Stimulated activated CD8-positive, alpha-beta memory T cell treated with anti-CD3 and anti-CD28 coated beads, Interleukin-15, amount 100 ng/mL, for 4 hours (primary cell): ENCODE measurements around the gene FAM168A.

ENCODE experiments used
- DNase-seq, 2 donors: peaks; one replicate each; pipeline ENCODE4 v3.0.0-alpha.2; 2020; ENCODE audit warnings: low read depth in 2 of 2

The FAM168A gene, protein sequence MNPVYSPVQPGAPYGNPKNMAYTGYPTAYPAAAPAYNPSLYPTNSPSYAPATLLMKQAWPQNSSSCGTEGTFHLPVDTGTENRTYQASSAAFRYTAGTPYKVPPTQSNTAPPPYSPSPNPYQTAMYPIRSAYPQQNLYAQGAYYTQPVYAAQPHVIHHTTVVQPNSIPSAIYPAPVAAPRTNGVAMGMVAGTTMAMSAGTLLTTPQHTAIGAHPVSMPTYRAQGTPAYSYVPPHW

DNA sequence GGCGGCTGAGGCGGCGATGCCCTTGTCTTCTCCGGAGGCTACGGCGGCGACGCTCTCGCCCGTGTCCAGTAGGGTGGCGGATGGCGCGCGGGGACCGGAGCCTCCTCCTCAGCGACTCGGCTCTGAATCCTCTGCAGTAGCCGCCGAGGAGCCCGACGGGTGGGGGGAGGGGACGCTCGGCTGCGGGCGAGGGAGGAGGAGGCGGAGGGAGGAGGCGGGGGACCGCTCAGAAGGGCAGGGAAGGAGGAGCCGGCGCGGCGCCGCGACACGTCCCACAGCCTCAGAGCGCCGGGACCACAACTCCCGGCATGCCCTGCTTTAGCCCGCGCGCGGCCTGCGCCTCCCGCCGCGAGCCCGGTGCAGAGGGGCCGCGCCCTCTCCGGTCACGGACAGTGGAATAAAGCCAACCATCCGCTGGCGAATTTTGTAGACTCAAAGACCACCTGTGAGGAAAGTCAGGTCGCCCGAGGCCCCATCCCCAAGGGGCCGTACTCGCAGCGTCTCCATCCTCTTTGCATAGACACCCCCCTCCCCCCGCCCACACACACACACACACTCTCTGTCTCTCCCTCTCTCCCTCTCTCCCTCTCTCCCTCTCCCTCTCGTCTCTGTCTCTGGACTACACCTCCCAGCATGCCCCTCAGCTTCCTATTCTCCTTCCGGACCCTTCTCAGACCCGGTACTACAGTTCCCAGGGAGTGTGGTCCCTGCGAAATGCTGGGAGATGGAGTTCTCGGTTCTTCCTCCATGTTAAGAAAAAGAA is at the start of gene FAM168A:
Gene FAM168A (minus strand): TSS at position 157 of the 763 bp plus-strand sequence. CDS start 129,638 bp downstream, outside the sequence.
- DNase-seq: peak; percentile 85 to 89

- DNase-seq: peak; percentile 82 to 90
Measured at GRCh38 chr11:73647459-73648100, 49.7 kb upstream of the FAM168A start.

DNA sequence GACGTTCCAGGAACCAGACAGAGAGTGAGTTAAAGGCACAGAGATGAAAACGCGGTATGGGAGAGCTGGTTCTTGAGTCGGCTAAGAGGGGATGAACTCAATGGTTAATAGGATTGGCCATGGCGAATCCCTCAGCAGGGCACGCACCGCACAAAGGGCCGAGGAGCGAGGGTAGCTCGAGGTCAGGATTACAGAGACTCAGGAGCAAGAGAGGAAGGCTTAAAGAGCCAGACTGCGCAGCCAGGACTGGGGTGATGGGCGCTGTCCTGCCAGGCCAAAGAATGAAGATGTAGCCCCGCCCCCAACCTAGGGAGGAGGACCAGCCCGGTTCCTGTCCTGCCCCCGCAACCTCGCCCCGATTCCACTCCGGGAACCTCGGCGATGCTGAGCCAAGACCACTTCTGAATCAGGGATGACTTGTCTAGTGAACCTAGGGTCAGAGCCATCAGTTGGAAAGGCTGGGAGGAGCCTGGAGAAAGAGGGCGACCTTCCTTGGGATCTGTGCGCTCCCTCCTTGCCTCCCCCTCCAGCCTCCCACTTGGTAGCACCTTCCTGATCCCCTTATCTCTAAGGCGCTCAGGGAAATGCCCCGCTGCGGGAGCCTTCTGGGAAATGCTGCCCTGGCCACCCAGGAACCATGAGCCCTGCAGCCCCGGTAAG is 48.2 kb upstream of the FAM168A start, which contains the start of gene PLEKHB1:
Gene PLEKHB1 (plus strand): TSS at position 610 of the 660 bp plus-strand sequence. CDS start 28 bp downstream, at position 638.
- no peak for DNase-seq

GRCh38 chr11:73645121-73645969 is 47.4 kb upstream of the FAM168A start:
- DNase-seq: no peak

DNA sequence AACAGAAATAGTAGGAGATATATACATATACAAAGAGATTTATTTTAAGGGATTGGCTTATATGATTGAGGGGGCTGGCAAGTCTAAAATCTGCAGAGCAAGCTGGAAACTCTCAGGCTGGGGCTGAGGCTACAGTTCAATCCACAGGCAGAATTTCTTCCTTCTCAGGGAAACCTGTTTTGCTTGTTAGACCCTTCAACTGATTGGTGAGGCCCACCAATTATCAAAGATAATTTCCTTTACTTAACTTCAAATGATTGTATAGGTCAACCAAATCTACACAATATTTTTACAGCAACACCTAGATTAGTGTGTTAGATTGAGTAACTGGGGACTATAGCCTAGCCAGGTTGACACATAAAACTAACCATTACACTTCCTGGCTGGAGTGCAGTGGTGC is 43.8 kb upstream of the FAM168A start:
- DNase-seq: no peak

DNA sequence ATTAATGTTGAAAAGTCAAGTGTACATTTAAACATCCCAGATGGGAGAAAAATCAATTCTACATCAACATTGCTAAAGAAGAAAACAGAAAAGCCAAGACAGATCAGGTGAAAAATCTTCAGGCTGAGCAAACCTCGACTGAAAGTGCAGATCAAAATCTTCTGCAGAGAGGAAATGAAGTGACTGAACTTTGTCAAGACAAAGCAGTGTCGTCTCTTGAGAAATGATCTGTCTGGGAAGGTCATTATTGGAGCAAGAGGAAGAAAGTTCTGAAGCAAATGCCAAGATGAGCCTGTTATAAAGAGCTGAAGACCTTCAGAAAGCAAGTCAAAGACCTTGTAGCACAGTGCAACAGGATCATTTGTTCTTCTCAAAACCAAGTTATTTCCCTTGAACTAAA is 42.7 kb upstream of the FAM168A start:
- no peak for DNase-seq

- no peak for DNase-seq
Measured at GRCh38 chr11:73637012-73637411, 39.1 kb upstream of the FAM168A start.

- no peak for DNase-seq
Measured at GRCh38 chr11:73636249-73636648, 38.3 kb upstream of the FAM168A start.

- DNase-seq: no peak
Measured at GRCh38 chr11:73635721-73636120, 37.8 kb upstream of the FAM168A start.

DNA sequence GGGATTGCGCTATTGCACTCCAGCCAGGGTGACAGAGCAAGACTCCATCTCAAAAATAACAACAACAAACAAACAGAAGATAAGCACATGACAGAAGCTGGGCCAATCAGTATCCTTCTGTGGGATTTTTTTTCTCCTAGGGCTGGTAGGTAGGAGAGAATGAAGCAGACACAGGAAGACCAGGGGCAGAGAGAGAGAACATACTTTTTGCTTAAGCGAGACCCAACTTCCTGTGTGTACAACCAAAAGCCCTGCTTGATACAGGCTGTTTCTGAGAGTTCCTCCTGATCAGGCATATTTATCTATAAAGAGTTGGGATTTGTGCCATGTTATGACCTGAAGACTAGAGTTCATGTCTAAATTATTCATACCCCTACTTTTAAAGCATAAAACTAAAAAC is 36.1 kb upstream of the FAM168A start:
- no peak for DNase-seq

DNA sequence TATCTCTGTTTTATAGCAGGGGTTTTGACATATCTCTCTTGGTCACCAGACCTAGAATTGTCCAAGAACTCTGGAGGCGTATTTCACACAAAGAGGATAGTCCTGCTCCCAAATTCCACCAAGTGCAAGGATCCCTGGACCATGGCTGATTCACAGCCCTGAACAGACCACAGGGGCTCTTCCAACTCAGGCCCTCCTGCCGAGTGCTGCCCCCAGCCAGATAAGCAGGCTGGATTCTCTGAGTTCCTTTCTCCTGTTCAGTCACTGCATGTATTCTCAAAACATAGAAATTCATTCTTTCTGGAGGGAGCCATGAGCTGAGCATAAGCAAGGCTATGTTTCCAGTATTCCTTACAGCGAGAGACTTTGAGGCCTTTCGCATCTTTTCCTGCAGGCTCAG is 35.1 kb upstream of the FAM168A start:
- no peak for DNase-seq

GRCh38 chr11:73629907-73630306 is 32.0 kb upstream of the FAM168A start:
- no peak for DNase-seq

DNA sequence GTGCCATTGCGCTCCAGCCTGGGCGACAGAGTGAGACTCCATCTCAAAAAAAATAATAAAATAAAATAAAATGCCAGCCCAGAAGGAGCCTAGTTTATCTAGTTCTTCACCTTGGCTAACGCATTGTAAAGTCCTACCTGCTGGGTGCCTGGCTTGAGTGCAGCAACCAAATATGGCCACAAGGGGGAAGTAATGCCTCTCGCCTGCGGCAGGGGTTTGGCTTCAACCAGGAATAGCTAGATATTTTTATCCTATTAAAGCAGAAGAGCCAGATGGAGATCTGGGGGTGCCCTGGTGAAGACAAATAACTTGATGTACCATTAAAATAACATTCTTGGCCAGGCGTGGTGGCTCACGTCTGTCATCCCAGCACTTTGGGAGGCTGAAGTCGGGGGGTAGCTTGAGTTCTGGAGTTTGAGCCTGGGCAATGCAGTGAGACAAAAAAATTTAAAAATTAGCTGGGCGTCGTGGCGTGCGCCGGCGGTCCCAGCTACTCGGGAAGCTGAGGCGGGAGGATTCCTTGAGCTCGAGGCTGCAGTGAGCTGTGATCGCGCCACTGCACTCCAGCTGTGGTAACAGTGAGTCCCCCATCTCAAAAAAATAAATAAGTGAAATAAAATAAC is 27.9 kb upstream of the FAM168A start:
- peak; percentile 26 to 47 for DNase-seq

GRCh38 chr11:73623686-73624085 is 25.8 kb upstream of the FAM168A start:
- DNase-seq: no peak

GRCh38 chr11:73622926-73623593 is 25.1 kb upstream of the FAM168A start:
- DNase-seq: no peak

DNA sequence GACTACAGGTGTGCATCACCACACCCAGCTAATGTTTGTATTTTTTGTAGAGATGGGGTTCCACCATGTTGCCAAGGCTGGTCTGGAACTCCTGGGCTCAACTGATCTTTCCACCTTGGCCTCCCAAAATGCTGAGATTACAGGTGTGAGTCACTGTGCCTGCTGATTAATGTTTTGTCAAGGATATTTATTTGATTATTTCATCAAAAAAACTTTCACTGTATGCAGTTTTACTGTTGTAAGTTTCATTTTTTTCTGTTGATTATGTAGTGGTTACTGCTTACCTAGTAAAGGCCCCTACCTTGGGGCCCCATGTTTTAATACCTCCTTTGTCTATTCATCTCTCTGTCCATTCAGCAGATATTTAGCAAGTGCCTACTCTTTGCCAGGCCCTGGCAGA is 16.7 kb upstream of the FAM168A start:
- no peak for DNase-seq

- DNase-seq: no peak
Measured at GRCh38 chr11:73612601-73613140, 14.8 kb upstream of the FAM168A start.

DNA sequence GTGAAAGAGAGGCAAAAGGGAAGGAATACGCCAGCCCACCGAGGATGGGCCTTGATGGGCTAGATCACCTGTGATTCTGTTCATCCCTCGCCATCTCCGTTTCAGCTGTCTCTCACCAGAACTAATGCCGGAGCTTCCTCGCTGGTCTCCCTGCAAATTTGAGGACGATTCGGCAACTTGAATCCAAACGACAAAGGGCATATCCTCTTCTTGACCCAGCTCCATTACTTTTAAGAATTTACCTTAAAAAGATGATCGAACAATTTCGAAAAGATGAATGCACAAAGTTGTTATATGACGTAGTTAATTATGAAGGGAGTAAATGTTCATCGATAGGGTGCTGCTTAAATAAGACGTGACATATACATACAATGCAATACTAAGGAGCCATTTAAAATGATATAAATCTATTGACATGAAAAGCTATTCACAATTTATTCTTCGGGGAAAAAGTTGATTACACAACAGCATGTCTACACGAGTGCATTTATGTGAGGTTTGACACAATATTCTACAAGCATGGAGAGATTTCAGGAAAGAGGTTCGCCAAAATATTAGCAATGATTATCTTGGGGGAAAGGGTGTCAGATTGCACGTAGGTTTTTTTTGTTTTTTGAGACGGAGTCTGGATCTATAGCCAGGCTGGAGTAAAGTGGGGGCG is 937 bp upstream of the FAM168A start:
- DNase-seq: no peak

GRCh38 chr11:73597336-73597955 is 466 bp downstream of the FAM168A start:
- DNase-seq: no peak
